Left lobe of liver (tissue), 2 donors: ENCODE data around the gene MDGA2. TPM values are rescaled to one million over a fixed set of nuclear protein-coding genes. Genes with fewer than 3 reads are reported as not detected.

ENCODE experiments used
- ATAC-seq: fragments of 200-7000 bp; cut with Tn5 transposase; one replicate; pipeline ENCODE4 v1.9.1; 2020; ENCODE audit warnings: mild to moderate bottlenecking, moderate library complexity
- DNase-seq: peaks from one replicate; pipeline ENCODE4 v3.0.0-alpha.2; 2020; ENCODE audit warnings: low spot score
- total RNA-seq: library from RNA; stranded (reverse); gene quantifications from one replicate; pipeline ENCODE4 v1.2.1, GENCODE V29; 2021
- donor health status: DM: no; HTN: no; CAD: no; lungs with moderate emphysema.
- donor health status: DM: no; HTN: yes; CAD: no.

Gene MDGA2
- total RNA-seq, 1 donor from 2014 or later: not detected

DNA sequence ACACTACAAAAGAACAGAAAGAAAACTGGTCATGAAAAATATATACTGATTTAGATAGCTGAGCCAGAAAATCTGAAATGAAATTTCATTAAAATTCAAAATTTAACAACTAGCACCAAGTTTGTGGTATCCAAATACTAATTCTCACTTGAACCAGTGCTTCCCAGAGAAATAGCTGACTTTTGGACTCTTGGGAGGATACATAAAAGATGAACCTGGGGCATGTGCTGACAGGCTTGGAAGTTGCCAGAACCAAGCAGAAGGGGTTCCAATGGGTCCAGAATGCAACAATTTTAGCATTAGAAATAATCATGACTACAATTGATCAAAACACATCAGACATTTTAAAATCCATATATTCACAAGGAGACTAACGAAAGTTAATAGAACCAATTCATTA is 175.0 kb downstream of the MDGA2 start:
- no peak for DNase-seq
- ATAC-seq: peak; percentile 72

DNA sequence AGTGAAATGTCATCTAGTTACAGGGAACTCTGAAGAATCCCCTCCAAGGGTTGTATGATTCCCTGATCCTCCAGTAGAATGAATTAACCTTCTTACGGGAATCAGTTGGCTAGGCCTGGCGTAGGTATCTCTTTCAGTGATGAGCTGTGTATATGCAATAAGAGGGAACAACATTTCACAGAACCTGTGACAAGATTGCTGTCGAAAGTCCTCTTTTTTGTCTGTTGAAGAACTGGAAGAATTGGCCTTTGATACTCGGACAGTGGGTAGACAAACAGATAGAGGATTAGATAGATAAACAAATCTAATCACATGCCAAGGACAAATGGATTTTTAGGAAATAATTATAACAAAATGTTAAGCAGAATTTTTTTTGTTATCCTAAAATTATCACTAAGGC is 184.6 kb downstream of the MDGA2 start:
- DNase-seq (no peak), ATAC-seq (peak; percentile 97)

DNA sequence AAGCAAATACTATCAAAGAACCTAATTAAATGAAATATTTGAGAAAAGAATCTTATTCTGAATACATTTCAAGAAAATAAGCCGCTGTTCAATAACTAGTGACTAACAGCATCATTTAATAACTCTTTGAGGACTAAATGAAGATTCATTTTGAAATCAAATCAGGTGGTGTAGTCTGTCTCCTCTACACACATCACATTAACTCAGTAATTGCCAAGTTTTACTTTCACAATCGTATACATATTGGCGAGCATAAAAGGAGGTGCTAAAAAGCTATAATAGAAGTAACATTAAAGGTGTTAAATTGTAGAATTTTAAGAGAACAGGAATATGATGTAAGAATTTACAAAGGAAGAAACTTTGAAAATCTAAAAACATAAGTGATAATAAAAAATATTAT is 185.1 kb downstream of the MDGA2 start:
- DNase-seq (no peak), ATAC-seq (peak; percentile 71)

- no peak for ATAC-seq
- no peak for DNase-seq
Observed at GRCh38 chr14:47485421-47485820, 190.0 kb downstream of the MDGA2 start.

- DNase-seq: no peak
Observed at GRCh38 chr14:47483449-47483848, 192.0 kb downstream of the MDGA2 start.

DNA sequence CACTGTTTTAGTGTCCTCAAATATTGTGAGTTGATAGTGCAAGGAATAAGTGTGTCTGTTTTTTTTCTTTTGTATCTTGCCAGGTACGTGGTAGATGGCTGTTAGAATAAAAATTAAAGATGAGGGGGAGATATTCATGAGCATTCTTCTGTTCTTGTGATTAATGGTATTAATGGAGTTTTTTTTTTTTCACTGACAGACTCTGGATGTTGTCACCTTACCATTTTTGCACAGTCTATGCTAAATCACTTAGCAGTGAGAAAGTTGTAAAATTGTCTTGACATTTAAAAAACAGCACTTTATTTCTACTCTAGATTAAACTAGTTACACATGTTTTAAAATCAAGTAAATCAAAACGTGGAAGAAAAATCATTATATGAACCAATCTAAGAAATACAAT is 204.3 kb downstream of the MDGA2 start:
- no peak for DNase-seq
- ATAC-seq: no peak

More at GRCh38 chr14:47483449-47483848, 192.0 kb downstream of the MDGA2 start:
- no peak for ATAC-seq

DNA sequence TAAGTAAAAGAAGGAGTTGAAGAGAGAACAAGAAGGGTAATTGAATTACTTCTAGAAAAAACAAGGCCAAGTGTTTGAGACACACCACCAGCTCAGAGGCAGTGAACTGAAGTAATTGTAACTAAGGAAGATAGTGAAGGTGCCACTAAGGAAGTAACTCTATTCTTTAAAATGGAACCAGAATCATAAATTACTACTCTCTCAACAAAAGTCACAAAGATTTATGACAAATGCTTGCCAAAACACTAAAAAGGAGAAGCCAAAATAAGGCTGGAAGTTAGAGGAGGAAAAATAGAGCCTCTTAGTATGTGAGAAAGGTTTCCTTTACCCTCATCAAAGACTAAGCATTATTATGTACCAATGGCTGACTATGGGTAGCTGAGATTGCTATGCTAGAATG is 208.5 kb downstream of the MDGA2 start:
- no peak for DNase-seq
- ATAC-seq: no peak

GRCh38 chr14:47454025-47454424 is 221.4 kb downstream of the MDGA2 start:
- DNase-seq (no peak), ATAC-seq (no peak)

- ATAC-seq: no peak
Observed at GRCh38 chr14:47447076-47447475, 228.3 kb downstream of the MDGA2 start.

GRCh38 chr14:47442211-47442610 is 233.2 kb downstream of the MDGA2 start:
- ATAC-seq (peak; percentile 98), DNase-seq (peak; percentile 49)

More at GRCh38 chr14:47447076-47447475, 228.3 kb downstream of the MDGA2 start:
- no peak for DNase-seq

DNA sequence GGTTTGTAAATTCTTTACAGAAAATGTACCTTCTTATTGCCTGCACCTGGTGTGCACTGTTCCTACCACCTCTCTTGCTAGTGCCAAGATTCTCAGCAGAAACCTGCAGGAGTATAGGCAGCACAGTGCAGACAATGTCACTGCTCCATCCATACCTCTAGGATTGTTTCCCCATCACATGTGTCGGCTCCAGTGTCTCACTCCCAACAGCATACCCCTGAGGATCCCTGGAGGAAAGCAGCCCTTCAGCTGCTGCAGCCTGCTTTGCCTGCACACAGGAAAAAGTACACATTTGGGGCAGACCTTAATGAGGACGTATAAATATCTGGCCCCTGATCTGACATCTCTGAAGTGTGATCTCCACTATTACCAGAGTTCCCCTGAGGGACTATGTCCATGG is 235.5 kb downstream of the MDGA2 start:
- no peak for ATAC-seq
- no peak for DNase-seq

DNA sequence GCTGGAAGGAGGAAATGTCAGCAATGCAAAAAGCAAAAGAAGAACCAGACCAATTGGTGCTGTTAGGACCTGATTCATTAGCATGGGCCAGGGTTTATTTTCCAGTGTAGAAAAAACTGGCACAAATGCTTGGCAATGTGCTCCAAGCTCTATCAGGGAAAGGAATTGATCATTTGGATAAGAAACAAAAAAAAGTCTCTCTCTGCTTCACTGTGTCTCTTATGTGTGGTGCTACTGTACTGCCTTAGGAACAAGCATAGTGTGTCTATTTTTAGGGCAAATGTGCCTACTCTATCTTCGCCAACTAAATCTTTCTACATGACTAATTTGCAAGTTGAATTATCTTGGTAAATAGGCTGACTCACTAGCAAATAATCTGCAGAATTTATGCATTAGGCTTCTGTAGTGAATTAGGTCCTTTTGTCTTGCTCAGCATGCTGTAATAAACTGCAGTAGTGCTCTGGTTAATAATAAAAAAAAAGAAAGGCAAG is 236.7 kb downstream of the MDGA2 start:
- DNase-seq (no peak), ATAC-seq (no peak)

- ATAC-seq (no peak), DNase-seq (no peak)
Observed at GRCh38 chr14:47435331-47435965, 240.0 kb downstream of the MDGA2 start.

- DNase-seq (no peak), ATAC-seq (no peak)
Observed at GRCh38 chr14:47427629-47428028, 247.8 kb downstream of the MDGA2 start.

DNA sequence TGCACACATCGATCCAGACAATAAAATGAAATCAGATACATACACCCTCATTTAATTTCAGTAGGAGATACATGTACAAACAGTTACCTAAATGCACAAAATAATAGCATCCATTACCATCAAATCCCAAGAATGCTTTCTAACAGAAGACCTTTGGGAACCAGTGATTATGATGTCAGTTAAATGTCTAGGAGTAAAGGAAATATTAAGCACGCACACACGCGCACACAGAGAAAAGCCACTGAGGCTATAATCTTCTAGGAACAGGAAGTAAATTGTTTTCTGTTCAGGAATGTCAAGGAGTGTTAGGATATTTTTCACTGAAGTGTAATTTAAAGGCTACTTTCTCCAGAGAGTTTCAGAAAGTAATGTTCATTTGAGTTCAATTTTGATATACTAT is 250.1 kb downstream of the MDGA2 start:
- no peak for ATAC-seq

DNA sequence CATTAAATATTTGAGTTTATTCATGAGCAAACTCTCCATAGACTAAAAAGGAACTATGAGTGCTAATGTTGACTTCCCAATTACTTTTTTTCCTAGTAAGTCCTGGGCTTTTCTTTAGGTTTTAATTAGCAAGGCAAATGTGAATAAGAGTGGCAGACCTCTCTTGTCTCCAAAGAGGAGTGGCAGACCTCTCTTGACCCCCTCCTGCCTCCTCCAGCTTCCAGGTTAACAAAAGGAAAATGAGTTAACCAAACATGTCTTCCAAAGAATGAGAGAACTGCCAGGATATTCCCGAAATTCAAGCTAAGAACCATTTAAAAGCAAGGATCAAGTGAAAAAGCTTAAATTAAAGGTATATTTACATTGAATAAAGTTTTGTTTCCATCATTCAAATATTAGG is 253.2 kb downstream of the MDGA2 start:
- ATAC-seq (no peak), DNase-seq (no peak)

More for the DNA sequence above, 250.1 kb downstream of the MDGA2 start:
- no peak for DNase-seq

DNA sequence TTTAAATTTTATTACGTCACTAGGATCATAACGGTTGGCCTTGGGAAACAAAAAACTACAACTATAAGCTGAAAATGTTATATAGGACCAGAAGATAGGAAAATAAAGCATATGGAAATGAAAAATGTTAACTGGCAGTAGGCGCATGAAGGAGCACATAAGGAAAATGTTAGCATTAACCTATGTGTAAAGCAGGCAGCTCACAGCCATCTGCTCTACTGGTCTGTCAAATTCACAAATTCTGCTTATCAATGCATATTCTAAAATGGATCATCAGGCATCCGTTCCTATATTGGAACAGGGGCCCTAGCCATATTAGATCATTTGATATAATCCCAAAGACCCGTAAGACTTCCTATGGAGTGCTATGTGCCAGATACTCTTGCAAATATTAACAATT is 263.9 kb downstream of the MDGA2 start:
- no peak for ATAC-seq
- DNase-seq: no peak

DNA sequence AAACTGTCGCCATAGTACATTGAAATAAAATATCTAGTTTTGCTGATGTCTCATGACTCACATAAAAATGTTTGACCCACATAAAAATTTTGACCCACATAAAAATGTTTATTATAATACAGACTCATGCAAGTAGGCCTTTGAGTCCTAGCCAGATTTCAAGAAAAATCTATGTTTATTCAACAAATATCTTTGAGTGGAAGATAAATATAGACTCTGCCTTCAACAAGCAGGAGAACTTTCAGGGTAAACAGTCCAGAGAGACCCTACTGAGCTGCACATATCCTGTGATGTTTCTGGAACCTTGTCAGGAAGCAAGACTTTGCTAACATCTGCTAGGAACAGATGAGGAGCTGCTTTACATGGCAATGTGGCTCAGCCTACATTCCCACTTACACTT is 283.1 kb downstream of the MDGA2 start:
- no peak for DNase-seq

DNA sequence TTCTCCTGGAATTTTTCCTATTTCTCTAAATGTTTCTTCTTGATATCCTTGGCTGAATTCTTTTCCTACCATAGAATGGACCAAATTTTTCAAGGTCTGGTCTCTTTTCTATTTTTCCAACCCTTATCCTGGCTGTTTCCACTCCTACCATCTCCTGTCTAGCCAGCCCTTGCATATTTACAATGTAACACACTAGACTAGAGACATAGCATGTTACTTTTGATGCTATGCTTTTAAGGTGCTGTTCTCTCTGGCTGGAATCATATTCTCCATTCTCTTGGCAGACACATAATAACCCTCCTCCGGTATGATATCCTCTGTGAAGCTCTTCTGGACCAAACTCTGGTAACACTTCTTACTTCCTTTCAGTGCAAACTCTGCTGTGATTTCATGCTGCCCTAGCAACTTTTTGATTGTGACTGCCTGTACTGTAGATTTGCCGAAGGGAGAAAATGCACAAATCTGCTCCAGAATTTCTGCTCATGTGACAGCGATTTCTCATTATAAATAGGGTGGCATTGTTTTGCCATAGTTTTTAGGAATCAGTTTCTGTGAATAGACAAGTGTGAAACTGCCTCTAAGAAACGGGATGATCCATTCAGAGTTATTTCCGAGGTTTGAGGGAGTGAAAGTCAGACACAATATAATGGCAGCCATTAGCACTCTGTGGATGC is 284.4 kb downstream of the MDGA2 start:
- DNase-seq (no peak), ATAC-seq (no peak)

More for the DNA sequence above, 283.1 kb downstream of the MDGA2 start:
- no peak for ATAC-seq

- no peak for DNase-seq
- no peak for ATAC-seq
Observed at GRCh38 chr14:47389535-47389934, 285.9 kb downstream of the MDGA2 start.

- DNase-seq (no peak), ATAC-seq (no peak)
Observed at GRCh38 chr14:47366006-47366405, 309.4 kb downstream of the MDGA2 start.

DNA sequence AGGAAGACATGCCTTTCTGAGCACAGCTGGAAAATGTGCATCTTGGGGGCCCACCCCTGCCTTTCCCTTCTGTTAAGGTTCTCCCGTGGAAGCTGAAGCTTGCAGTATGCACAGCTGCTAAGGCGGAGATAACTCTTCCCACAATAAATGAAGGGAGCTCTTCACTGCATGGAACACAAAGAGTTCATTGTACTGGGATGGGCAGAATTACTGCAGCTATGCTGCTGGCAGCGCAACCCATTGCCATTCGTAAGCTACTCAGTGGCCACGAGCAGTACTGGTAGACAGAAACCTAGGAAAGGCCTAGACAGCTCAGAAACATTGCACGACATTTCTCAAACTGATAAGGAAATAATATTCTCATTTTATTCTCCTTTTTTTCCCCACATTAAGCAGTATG is 310.2 kb downstream of the MDGA2 start:
- ATAC-seq: no peak
- no peak for DNase-seq

- no peak for ATAC-seq
- no peak for DNase-seq
Observed at GRCh38 chr14:47353186-47353585, 322.2 kb downstream of the MDGA2 start.
